GM18867 (cell line): ENCODE measurements around the gene YEATS4.

ENCODE experiments used
- ATAC-seq: cut with Tn5 transposase; IDR thresholded peaks from one replicate; pipeline ENCODE4 v1.9.1; 2021; ENCODE audit warnings: mild to moderate bottlenecking, moderate library complexity; ENCODE audit not compliant: unreplicated experiment

YEATS4 gene

DNA sequence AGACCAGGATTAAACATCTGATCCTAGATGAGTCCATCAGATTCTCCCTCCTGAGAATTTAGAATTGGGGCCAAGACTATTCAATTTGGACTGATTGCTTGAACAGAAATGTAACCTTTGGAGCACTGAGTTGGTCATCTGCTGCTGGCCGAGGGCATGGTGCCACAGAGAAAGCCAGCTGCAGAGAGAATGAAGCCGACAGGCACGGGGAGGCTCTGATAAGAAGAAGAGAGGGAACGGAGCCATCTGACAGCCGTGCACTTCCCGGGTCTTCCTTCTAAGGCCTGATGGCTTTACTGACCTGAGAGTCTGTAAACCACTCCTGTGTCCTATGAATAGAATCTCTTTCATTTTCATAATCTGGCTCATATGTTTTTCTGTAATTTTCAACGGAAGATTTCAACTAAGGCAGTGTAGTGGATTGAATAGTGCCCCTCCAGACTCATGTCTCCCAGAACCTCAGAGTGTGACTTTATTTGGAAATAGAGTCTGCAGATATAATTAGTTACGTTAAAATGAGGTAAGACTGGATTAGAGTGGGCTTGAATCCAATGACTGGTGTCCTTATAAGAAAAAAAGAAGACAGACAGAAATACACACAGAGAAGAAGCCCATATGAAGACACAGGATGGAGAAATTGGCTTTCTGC, 71.5 kb downstream of the YEATS4 start:
- ATAC-seq = no peak

DNA sequence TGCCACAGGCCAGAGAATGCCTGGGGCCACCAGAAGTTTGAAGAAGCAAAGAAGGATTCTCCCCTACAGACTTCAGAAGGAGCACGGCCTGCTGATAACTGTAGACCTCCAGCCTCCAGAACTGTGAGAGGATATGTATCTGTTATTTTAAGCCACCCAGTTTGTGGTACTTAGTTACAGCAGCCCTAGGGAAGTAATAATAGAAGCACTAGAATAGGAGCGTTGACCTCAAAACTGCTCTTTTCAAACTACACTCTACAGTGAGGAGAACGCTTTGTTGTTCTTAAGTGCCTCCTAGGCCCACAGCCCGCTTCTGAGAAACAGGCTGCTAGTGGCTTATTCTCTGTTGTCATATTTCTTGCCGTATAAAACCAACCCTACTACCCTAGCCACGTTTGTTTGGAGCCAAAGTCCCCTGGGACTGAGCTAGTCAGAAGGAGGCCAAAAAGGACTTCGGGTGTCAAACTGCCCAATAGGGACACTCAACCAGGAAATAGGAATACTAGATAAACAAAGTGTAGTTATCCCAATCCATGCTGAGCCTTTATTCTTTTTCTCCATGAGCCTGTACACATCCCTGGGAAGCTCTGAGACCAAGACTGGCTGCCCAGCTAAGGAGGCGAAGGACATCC, 72.2 kb downstream of the YEATS4 start:
- ATAC-seq = no peak

DNA sequence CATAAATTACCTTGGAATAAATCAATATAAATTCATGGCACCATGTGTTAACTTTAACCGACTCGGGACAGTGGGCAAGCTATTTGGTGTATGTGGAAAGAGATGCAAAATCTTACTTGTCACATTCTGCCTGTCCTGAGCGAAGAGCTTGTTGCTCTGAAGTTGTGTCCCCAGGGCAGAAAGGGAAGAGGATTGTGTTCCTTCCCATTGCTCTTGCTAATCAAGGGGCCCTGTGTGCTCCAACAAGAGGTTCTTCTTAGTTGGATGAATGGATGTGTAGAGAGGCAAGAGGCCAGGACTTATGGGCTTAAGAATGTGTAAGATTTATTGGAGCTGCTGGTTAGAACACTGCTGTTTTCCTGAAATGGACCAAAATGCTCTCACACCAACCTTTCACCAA, 74.1 kb downstream of the YEATS4 start:
- no peak for ATAC-seq

DNA sequence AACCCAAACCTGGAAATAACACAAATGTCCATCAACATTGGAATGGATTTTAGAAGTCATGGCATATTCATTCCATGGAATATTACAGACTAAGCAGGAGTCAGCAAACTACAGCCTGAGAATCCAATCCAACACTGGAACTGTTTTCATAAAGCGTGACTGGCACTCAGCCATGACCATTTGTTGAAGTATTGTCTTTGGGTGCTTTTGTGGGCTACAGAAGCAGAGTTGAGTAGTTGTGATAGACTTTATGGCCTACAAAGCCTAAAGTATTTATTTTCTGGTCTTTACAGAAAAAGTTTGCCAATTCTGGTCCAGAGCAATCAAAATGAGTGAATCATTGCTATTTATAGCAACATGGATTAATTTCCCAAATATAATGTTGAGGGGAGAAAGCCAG, 76.1 kb downstream of the YEATS4 start:
- no peak for ATAC-seq

DNA sequence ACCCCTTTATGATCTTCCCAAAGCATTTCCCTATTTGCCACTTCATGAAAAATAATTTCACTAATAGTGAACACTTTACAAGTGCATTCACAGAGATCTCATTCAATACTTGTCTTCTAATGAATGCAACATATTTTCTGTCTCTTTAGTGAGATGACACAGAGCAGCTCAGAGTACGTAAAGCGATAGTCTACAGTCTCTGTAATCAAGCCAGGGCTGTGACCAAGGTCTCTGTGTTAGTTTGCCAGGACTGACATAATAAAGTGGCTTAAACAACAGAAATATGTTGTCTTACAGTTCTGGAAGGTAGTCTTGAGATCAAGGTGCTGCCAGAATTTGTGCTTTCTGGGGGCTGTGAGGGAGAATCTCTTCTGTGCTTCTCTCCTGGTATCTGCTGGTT, 77.5 kb downstream of the YEATS4 start:
- ATAC-seq = no peak

DNA sequence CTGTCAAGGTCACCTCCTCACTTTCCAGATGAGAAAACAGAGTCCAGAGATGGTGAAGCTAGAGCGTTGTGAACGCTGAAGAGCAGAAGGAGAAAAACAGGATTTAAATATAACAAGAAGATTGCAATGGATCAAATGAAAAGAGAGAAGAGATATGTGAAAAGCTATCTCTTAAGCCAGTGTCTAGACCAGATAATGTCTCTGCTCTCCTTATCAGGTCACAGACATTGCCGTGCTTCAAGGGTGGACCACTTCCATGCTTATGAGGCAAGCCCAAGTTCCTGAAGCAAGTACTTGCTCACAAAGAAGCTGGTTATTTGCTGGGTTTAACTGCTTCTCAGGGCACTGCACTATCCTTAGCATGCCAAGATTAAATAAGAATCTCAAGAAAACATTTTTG, 79.0 kb downstream of the YEATS4 start:
- no peak for ATAC-seq

DNA sequence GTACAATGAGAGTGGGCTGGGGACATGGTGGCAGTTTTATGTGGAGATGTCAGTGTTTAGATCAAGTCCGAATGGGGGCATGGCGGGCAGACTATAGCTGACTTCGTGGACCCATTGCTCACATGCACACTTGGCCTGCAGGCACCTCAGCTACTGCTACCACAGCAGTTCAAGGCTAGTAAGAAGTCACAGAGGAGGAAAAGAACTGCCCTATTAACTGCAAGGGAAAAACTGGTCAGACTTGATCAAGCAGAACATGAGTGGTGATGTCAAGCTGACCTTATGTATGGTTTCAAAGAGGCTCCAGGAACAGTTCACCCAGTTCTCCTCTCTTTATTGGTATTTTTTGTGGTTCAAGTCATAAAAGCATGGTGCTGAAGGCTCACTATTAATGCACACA, 80.5 kb downstream of the YEATS4 start:
- ATAC-seq = no peak
